Skeletal muscle tissue (tissue), 4 donors: Measurements from ENCODE around the gene ZIC4. TPM values are rescaled to one million over a fixed set of nuclear protein-coding genes. Genes with fewer than 3 reads are reported as not detected.

ENCODE experiments used
- H3K27ac ChIP-seq: one replicate; pipeline ENCODE4 v1.7.0; 2013; ENCODE audit warnings: mild to moderate bottlenecking, low read depth, low read length, inconsistent platforms
- H3K27me3 ChIP-seq, 3 donors: one replicate each; pipeline ENCODE4 v1.7.0; 2013; ENCODE audit warnings: low read length in 3 of 3; ENCODE audit not compliant: control insufficient read depth in 3 of 3, insufficient read depth in 3 of 3
- H3K36me3 ChIP-seq, 3 donors: one replicate each; pipeline ENCODE4 v1.7.0; 2013; ENCODE audit warnings: low read length in 3 of 3; ENCODE audit not compliant: control insufficient read depth in 3 of 3, insufficient read depth in 3 of 3
- H3K4me1 ChIP-seq, 3 donors: one replicate each; pipeline ENCODE4 v1.7.0; 2013; ENCODE audit warnings: low read length in 3 of 3, mild to moderate bottlenecking in 3 of 3; ENCODE audit not compliant: control insufficient read depth in 3 of 3, insufficient read depth in 3 of 3
- H3K4me3 ChIP-seq, 3 donors: one replicate each; pipeline ENCODE4 v1.7.0; 2013; ENCODE audit warnings: low read length in 3 of 3
- H3K9ac ChIP-seq, 3 donors: one replicate each; pipeline ENCODE4 v1.7.0; 2013; ENCODE audit warnings: low read length in 3 of 3, mild to moderate bottlenecking in 3 of 3, moderate library complexity in 2 of 3, low read depth in 1 of 3
- H3K9me3 ChIP-seq, 3 donors: one replicate each; pipeline ENCODE4 v1.7.0; 2013; ENCODE audit warnings: low read length in 3 of 3; ENCODE audit not compliant: control insufficient read depth in 3 of 3
- total RNA-seq: library from RNA; depleted of rRNA; stranded (reverse); fragments of >200 nt; gene quantifications from one replicate; pipeline ENCODE4 v1.2.3, GENCODE V29; 2014
- donor health status: Osteomylitis.

The ZIC4 gene
- total RNA-seq, 1 donor from 2014 or later = 2.6 TPM

DNA sequence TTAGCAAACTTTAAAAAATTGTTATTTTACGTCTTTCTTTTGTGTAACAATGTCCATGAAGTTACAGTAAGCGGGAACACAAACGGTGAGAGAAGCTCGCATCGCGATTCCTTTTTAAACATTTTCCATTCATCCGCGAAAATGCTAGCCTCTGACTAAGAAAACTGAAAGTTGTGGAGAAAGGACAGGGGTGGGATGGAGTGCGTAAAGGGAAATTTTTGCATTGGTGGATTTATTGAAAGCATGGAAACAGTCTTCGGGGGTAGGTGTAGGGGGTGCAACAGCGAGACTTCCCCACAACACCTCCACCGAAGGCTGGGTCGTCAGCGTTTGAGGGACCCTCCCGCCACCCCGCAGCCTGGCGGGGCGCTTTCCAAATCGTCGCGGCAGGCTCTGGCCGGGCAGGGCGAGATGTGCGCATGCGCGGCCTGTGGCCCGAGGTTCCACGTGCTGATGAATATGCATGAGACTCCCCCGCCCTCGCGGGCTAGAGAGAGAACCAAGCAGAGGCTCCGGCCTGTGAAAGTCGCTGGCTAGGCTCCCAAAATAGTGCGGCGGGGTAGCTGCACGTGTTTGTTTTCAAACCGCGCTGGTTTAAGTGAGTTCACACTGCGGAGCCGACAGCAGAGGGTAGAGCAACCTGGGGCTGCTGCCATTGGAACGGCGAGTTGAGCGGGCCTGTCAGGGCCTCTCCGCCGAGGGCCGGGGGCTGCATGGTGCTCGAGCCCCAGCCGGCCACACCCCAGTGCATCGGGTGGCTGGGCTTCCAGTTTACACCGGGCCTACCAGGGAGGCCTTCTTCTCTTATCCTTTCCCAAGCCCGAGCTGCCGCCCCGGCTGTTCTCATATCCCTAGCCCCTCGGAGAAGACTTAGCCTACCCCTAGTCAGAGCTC lies 12.7 kb upstream of the ZIC4 start:
- H3K36me3 ChIP-seq = no peaks in the 10 kb centered on the region
- peak overlapping the region; percentile 75 to 85 (median 77) for H3K9ac ChIP-seq
- peaks cover 25 to 68% (median 47%) of the 10 kb centered on the region in 3 donors for H3K27me3 ChIP-seq
- H3K9me3 ChIP-seq = no peaks in the 10 kb centered on the region
- H3K27ac ChIP-seq = peak overlapping the region; percentile 45
- peak overlapping the region; percentile 68 to 81 (median 69) for H3K4me3 ChIP-seq
- peaks cover 7 to 11% (median 10%) of the 10 kb centered on the region in 3 donors for H3K4me1 ChIP-seq

DNA sequence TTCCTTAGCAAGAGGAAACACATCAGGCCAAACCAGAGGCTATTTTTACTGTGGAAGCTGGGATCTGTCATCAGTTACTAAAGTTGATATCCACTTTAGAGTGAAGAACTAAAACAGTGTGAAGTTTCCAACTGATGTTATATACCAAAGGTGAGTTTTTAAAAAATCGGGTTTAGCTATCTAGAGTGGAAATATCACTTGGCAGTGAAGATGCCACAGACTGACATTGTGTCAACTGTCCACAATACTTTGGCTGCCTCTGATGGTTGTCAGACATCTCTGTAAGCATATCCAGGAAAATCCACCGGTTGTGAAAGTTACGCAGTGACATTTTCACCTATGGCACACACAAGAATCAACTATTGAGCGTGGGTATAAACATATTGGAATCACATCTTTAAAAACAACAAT lies 12.0 kb upstream of the ZIC4 start:
- Histone ChIP-seq H3K4me1 (peaks cover 10 to 11% (median 10%) of the 10 kb centered on the region in 3 donors), H3K36me3 (no peaks in the 10 kb centered on the region), H3K4me3 (peak overlapping the region; percentile 68 to 81 (median 69)), H3K9ac (peak overlapping the region; percentile 75 to 85 (median 77)), H3K27me3 (peaks cover 26 to 64% (median 41%) of the 10 kb centered on the region in 3 donors), H3K9me3 (no peaks in the 10 kb centered on the region), H3K27ac (peak overlapping the region; percentile 45)

DNA sequence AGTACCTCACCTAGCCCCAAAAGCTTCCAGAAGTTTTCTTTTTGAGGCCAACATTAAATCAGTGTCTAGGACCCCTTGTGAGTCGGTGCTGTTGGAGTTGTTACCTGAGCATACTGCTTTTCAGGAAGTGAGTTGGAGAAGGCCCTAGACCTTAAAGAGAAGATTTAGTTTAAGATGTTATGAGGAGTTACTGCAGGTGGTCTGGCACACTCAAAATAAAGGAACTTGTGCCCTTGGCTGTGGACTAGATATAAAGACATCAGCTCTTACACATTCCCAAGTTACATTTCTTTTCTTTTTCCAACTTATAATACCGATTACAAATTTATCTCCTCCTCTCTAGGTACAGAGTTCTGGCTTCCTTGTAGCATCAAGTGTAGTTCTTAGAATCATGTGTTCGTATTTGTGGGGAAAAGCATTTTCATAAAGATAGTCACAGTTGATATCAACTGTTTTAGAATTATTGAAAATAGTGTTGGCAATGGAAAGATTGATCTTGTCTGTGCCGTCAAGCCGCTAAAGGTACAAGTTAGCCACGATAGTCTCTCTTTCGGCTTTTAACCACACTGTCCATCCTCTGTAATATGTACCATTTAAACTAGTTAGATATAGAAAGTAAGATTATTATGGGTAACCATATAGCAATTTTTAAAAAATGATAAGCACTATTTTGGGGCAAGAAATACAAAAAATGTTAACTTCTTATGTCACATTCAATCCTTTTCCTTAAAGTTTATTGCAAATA lies 11.4 kb upstream of the ZIC4 start:
- Histone ChIP-seq H3K9me3 (no peaks in the 10 kb centered on the region), H3K4me3 (no peak overlapping the region), H3K9ac (no peak overlapping the region), H3K27ac (no peak overlapping the region), H3K27me3 (peaks cover 29 to 63% (median 40%) of the 10 kb centered on the region in 3 donors), H3K4me1 (peaks cover 10 to 12% (median 11%) of the 10 kb centered on the region in 3 donors), H3K36me3 (peaks cover 0 to 2% (median 0%) of the 10 kb centered on the region in 3 donors)

DNA sequence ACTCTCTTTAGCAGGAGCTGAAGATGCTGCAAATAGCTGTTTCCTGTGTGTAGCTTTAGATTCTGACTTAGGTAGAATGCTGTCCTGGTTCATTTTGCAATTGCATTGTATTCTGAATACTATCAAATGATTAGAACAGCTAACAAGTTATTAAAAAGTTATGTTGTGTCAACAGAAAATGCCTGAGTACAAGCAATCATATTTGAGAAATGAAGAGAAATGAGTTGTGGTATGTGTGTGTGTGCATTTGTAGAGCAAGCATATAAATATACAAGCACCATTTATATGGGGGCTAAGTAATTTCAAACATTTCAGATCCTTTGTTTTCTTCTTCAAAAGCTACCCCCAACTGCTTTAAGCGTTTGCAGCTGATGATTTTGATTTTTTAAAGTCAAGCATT lies 10.6 kb upstream of the ZIC4 start:
- H3K27me3 ChIP-seq = peaks cover 32 to 59% (median 34%) of the 10 kb centered on the region in 3 donors
- H3K4me3 ChIP-seq = no peak overlapping the region

DNA sequence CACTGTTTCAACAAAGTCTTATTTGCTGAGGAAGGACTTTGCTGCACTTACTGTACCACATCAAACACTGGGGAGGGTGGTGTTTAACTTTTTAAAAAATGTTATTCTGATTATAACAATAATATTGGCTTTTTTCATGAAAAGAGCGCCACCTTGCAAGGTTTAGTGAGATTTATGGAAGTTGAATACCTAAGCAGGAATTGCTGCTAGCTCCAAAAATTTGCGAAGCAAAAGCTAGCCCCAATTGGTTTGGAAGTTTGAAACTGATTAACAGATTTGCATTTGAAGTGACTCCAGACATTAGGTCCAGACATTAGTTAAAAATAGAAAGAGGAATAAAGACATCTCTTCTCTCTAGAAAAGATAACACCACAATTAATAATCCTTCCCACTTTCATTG lies 9.5 kb upstream of the ZIC4 start:
- peaks cover 33 to 51% (median 34%) of the 10 kb centered on the region in 3 donors for H3K27me3 ChIP-seq
- peaks cover 12 to 16% (median 15%) of the 10 kb centered on the region in 3 donors for H3K4me1 ChIP-seq
- no peak overlapping the region for H3K9ac ChIP-seq
- H3K36me3 ChIP-seq = peaks cover 0 to 2% (median 0%) of the 10 kb centered on the region in 3 donors
- H3K9me3 ChIP-seq = no peaks in the 10 kb centered on the region
- no peak overlapping the region for H3K4me3 ChIP-seq
- no peak overlapping the region for H3K27ac ChIP-seq

More for the DNA sequence above, 10.6 kb upstream of the ZIC4 start:
- no peak overlapping the region for H3K9ac ChIP-seq
- no peak overlapping the region for H3K27ac ChIP-seq
- peaks cover 0 to 2% (median 0%) of the 10 kb centered on the region in 3 donors for H3K36me3 ChIP-seq
- no peaks in the 10 kb centered on the region for H3K9me3 ChIP-seq
- H3K4me1 ChIP-seq = peaks cover 7 to 12% (median 10%) of the 10 kb centered on the region in 3 donors

DNA sequence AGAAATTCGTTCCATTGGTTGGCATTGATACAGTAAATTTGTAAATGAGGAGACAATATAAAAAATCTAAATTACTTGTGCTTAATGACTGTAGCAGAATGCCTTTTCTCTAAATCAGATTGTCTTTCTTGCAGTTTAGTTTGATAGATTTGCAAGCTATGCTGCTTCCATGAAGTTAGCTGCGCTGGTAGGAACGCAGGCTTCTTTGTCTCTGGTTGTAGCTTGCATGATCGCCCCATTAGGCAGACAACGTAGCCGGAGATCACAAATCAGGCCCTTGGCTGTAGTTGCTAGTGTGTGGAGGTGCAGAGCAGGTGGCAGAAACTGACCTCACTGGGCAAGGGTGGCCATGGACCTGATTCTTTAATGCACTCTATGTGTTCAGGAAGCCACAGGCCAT lies 8.9 kb upstream of the ZIC4 start:
- Histone ChIP-seq H3K9ac (no peak overlapping the region), H3K27ac (no peak overlapping the region), H3K9me3 (no peaks in the 10 kb centered on the region), H3K27me3 (peaks cover 34 to 51% (median 36%) of the 10 kb centered on the region in 3 donors), H3K36me3 (peaks cover 0 to 2% (median 0%) of the 10 kb centered on the region in 3 donors), H3K4me1 (peaks cover 17 to 21% (median 20%) of the 10 kb centered on the region in 3 donors), H3K4me3 (no peak overlapping the region)

DNA sequence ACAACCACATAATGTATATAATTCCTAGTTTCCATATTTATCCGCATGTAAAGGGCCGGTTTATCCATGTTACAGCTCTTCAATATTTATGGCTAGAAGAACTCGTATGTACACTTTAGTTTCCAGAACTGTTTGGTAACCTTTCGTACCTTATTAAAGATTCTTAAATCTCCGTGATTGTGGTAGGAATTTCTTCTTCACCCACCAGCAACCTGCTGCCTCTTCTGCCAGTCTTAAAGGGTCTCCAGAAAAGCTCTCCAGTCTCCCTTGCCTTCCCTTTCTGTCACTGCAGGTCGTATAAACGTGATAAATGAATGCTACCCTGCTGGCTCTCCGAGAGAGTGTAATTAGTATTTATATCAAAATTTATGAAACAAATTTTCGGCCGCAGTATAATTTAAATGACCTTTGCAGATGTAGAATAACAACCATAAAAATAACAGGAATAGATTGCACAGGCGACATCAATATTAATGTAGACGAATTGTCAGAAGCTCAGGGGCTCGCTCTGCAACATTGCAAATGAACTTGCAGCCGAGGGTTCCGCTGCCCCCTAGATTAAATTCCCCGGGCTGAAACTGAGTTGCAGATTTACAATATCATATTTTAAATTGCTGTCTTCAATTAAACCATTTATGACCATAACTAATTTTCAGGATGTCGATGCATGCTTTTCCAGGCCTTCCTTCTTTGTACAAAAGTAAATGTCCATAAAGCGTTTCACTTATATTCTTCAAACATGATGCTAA lies 8.2 kb upstream of the ZIC4 start:
- Histone ChIP-seq H3K27me3 (peaks cover 30 to 50% (median 37%) of the 10 kb centered on the region in 3 donors), H3K4me3 (no peak overlapping the region), H3K9me3 (no peaks in the 10 kb centered on the region), H3K4me1 (peaks cover 18 to 24% (median 22%) of the 10 kb centered on the region in 3 donors), H3K27ac (no peak overlapping the region), H3K36me3 (peaks cover 0 to 2% (median 0%) of the 10 kb centered on the region in 3 donors), H3K9ac (peak overlapping the region in 1 of 3 donors; percentile 57)

DNA sequence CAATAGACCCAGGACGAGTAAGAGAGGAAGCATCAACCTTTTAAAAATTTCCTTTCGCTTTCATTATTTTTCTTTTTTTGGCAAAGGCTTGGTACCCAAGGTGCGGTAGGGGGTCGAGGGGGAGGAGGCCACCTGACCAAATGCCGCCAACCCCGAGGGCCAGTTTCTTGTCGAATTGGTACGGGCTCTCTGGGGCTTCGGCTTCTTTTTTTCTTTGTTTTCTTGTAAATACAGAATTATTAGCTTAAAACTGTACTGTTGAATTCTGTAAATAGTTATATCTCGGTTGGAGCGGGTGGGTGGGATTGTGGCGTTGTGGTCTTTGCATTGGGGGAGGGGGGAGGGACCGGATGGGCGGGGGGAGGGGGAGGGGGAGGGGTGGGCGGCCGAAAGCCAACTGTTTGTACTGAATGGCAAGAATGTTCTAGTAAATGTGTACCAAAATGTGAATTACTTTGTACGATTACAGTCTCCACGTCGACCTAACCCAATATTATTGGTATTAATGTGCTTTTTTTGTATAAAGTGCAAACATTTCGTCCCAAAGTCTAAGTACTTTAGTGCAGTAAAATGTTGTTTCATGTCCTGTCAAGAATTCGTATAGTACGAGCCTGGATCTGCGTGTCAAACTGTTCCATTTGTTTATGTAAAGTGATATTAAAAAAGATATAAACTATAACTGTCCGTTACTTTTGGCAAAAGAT lies 7.5 kb upstream of the ZIC4 start:
- H3K36me3 ChIP-seq = peaks cover 0 to 2% (median 0%) of the 10 kb centered on the region in 3 donors
- peak overlapping the region in 1 of 3 donors; percentile 92 for H3K9ac ChIP-seq
- no peak overlapping the region for H3K27ac ChIP-seq
- H3K4me1 ChIP-seq = peaks cover 14 to 20% (median 18%) of the 10 kb centered on the region in 3 donors
- peaks cover 31 to 50% (median 42%) of the 10 kb centered on the region in 3 donors for H3K27me3 ChIP-seq
- H3K4me3 ChIP-seq = peak overlapping the region in 1 of 3 donors; percentile 63
- no peaks in the 10 kb centered on the region for H3K9me3 ChIP-seq
